Activated CD4-positive, alpha-beta T cell treated with anti-CD3 and anti-CD28 coated beads, Interleukin-2, Interleukin-4, amounts not matched to agents 100 ng/mL and 50 ng/mL, durations not matched to agents 16 hours and 8 hours (primary cell): Measurements from ENCODE around the gene MAN2A2.
"Not testable (repeated sequence)": the region's sequence is repeated elsewhere in the genome, so short reads cannot be mapped to it uniquely, and the experiment has no call there.

Experiments
- DNase-seq: peaks from one replicate; pipeline ENCODE4 v3.0.0-alpha.2; 2020; ENCODE audit warnings: low spot score

Gene MAN2A2

DNA sequence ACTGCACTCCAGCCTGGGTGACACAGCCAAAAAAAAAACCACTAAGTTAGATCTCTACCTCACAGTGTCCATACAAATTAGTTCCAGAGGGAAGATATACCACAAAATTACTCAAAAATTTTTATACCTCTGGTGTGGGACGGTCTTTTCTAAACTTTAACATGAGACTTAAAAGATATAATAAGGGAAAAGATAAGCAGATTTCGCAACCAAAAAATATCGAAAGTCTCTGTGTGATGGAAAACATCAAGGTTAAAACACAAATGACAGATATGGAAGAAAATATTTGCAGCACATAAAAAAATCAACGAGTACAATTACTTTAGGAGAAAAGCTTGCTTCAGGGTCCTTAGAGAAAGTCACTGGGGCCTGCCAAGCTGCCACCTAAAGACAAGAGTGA lies 18.8 kb downstream of the MAN2A2 start:
- DNase-seq, result no peak

DNA sequence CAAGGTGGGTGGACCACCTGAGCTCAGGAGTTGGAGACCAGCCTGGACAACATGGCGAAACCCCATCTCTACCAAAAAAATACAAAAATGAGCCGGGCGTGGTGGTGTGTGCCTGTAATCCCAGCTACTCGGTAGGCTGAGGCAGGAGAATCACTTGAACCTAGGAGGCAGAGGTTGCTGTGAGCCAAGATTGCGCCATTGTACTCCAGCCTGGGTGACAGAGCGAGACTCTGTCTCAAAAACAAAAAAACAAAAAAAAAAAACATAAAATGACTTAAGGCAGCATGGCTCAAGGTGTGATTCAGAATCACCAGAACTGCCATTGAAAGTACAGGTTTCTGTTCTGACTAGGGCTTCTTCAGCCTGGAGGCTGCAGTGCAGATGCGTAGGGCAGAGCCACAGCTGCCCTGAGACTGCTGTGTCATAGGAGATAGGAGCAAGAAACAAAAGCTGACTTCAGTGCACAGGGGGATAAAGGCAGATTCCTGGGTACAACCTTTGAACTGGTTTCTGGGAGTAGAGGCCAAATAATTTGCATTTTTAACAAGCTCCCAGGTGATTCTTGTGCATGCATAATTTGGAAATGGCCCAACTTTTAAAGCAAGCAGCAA lies 19.7 kb downstream of the MAN2A2 start:
- peak; percentile 69 for DNase-seq

DNA sequence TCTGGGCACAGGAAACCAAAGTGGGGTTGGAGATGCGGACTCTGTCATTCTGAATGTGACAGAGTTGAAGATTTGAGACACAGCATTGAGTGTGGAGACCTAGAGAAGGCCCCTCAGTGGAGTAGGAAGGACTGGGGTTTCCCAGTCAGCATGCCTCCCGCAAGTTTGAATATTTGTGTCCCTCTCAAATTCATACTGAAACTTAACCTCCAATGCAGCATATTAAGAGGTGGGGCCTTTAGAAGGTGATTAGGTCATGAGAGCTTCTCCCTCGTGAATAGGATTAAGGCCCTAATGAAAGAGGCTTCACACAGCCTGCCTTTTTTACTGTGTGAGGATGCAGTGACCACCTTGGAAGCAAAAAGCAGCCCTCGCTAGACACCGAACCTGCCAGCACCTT lies 21.3 kb downstream of the MAN2A2 start:
- DNase-seq, result peak; percentile 69

DNA sequence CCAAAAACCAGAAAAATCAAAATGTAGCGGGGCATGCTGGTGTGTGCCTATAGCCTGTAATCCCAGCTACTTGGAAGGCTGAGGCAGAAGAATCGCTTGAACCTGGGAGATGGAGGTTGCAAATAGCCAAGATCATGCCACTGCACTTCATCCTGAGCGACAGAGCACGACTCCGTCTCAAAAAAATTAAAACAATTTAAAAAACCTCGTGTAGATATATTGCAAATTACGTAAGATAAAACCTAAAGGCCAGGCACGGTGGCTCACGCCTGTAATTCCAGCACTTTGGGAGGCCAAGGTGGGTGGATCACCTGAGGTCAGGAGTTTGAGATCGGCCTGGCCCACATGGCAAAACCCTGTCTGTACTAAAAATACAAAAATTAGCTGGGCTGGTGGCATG lies 23.7 kb downstream of the MAN2A2 start:
- not testable (repeated sequence) for DNase-seq

DNA sequence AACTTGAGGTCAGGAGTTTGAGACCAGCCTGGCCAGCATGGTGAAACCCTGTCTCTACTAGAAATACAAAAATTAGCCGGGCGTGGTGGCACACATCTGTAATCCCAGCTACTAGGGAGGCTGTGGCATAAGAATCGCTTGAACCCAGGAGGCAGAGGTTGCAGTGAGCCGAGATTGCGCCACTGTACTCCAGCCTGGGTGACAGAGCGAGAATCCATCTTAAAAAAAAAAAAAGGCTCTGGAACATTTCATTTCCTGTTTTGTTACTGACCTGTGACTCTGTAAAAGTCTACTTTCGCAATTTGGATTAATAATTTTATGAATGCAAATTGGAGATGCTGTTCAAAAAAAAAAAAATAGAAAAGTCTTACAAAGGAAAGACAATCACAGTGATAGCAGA lies 25.0 kb downstream of the MAN2A2 start:
- not testable (repeated sequence) for DNase-seq

DNA sequence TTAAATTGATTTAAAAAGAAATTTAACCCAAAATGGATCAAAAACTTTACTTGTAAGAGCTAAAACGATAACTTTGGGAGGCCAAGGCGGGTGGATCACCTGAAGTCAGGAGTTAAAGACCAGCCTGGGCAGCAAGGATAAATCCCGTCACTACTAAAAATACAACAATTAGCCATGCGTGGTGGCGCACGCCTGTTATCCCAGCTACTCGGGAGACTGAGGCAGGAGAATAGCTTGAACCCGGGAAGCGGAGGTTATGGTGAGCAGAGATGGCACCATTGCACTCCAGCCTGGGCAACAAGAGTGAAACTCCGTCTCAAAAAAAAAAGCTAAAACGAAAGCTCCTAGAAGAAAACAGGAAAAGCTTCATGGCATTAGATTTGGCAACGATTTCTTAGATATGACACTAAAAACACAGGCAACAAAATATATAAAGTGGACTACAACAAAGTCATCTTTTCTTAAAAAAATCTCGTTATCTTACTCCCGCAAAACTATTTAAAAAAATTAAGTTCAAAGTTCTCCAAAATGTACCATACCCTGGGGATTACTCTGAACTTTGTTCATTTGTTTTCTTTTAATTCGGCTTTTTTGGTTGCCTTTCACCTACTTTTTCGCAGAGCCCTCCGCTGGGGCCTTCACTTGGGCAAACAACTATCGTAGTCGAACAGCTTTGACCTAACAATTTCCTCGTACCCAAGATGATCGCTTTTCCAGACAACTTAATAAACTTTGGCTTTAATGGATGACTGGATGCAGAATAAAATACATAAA lies 26.3 kb downstream of the MAN2A2 start:
- no peak for DNase-seq

DNA sequence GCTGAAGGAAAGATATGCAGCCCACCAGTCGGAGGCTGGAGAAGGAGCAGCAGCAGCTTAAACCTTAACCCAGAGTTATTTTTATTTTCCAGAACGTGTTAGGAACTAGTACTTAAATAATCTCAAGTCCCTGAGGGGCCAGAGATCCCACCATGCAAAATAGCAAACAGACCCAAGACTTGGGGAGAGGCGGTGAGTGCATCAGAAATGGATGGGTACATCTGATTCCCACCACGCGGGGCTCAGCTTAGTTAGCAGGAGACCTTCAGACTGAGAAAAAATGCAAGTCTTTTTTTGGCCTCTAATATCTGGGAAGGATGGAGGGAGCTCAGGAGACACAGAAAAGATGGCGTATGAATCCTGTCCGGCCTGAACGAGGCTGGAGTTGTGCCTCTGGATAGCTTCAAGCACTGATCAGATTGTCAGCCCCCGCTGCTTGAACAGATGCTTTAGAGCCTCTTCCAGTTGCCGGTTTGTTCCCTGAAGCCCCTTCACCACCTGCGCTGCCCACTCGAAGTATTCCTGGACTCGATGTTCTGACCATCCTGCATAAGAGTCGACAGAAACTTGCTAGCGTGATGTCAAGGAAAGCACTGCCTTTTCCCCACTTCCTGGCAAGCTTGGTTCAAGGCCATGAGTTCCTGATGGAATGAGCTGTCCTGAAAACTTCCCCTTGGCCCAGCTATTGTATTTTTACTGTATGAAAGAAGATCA lies 27.9 kb downstream of the MAN2A2 start:
- no peak for DNase-seq

DNA sequence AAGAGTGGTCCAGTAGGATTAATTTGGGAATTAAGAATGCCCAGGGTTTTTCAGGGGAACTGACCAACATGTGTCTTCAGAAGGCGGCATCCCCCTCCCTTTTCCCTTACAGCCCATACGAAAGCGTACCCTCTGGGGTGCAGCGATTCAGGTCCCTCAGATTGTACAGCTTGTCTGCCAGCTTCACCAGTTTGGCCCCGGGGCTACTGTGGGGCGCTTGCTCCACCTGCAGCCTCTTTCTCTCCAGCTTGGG lies 28.4 kb downstream of the MAN2A2 start:
- DNase-seq, result no peak

DNA sequence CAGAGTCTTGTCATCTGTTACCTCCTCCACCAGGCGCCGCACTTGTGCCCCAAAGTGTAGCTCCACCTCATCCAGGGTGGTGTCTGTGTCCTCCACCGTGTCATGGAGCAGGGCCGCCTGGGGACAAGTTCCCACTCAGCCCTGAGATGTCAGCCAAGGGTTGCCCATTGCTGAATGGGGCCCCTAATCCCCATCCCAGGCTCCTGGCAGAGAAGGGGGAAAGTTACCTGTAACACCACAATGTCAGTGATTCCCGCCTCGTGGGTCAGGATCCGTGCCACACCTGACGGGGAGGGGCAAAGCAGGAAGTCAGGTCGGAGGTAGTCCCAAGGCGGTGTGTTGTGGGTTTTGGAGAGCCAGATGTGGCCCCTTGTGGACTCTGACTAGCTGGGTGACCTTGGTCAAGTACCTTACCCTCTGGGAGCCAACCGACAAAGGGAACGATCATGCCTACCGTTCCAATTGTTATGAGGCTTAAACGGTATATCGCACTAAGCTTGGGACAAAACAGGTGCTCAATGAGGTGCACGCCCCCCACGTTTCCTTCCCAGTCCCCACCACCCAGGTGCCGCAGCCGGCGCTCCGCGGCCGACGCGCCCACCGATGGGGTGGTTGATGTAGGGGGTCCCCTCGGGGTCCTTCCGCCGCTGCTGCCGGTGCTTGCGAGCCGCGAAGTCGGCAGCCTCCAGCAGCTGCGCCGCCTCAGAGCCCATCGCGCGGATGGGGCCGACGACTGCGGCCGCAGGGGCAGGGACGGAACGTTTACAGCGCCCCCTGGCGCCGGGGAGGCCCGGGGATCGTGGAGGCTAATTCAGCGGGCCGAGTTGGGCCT lies 28.9 kb downstream of the MAN2A2 start, which contains the start of gene HDDC3:
HDDC3 (minus strand) TSS at position 722 of the 832 bp plus-strand sequence; CDS start at position 713, 9 bp downstream.
- DNase-seq, result peak; percentile 92

DNA sequence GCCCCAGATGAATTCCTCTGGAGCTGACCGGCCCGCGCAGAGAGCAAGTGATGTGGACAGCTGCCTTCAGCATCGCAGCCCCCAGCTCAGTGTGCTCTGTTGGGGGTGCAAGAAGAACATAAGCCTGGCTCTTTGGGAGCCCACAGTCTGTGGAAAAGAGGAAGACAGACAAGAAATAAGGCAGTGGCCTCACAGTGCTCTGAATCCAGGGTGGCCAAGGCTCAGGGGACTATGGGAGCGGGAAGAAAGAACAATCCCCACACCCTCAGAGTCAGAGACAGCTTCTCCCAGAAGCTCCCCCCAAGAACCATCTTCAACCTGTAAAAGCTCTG lies 29.5 kb downstream of the MAN2A2 start:
- DNase-seq, result no peak

DNA sequence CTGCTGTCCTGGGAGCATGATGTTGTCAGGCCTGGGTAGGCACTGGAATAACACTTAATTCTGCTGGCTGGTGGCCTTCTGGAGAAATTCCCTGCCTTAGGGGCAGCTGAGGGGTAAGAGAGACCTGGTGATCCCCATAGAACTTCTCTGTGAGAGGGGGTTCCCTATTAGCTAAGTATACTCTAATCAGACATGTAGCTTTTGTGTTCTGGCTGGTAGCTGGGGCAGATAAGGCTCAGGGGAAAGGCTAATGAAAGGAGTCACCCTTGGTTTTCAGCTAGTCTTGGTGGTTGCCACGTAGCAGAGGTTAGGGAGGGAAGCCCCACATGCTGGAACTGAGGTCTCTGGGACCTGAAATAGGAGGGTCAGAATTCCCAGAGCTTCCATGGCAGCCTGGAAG lies 30.2 kb downstream of the MAN2A2 start:
- no peak for DNase-seq

DNA sequence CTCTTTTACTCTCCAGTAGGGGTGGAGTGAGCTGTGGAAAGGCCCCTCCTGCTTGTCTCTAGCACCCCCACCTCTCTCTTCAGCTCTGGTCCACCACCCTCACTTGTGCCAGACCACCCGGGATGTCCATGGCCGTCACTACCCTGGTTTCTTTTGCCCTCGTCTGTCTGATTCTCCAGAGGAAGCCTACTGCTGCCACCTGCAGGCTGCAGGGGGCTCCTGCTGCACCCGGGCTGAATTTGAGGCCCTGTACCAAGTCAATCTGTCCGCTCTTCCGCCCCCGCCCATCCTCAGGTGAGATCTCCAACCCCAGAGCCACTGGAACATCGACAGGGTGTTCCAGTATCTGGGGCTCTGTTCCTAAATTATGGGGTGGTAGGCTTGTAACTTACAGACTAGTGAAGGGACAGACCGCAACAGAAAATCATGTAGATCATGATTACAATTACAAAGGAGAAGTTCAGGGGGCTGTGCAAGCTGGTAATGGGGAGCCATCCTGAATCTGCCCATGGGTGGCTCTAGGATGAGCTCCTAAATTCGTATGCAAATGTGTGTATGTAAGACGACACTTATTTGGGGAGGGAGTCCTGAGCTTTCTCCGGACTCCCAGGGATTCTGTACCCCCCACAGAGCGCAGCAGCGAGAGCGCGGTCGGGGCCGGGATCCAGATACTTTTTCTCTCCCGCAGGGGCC lies 31.3 kb downstream of the MAN2A2 start:
- peak; percentile 91 for DNase-seq

DNA sequence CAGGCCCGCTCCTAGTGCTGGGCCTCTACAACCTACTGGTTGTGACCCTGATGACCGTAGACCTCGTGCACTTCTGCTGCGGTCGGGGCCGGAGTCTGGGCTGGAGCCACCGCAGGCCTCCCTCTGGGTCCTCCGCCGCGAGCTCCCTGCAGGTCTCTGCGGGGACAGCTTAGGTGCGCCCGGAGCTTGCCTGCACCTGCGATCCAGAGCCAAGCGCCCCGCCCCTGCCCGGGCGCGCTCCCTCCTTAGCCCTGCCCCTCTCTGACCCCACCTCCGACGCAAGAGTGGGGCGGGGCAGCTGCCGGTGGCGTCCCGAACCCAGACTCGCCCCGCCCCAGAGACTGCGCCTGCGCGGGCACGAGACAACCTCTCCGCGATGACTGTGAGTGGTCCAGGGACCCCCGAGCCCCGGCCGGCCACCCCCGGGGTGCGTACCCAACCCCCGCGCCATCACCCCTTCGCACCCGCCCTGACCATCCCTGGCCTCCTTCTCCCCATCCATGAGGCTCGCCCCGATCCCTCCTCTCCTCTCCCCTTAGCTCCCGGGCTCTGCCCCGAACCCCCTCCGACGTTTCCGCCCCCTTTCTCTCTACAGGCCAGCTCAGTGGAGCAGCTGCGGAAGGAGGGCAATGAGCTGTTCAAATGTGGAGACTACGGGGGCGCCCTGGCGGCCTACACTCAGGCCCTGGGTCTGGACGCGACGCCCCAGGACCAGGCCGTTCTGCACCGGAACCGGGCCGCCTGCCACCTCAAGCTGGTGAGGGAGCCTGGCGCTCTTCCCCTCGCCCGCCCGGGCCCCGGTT lies 32.0 kb downstream of the MAN2A2 start, which contains the start of gene UNC45A:
UNC45A (plus strand) TSS at position 337 of the 803 bp plus-strand sequence; CDS start at position 377, 40 bp downstream.
- peak; percentile 95 for DNase-seq

DNA sequence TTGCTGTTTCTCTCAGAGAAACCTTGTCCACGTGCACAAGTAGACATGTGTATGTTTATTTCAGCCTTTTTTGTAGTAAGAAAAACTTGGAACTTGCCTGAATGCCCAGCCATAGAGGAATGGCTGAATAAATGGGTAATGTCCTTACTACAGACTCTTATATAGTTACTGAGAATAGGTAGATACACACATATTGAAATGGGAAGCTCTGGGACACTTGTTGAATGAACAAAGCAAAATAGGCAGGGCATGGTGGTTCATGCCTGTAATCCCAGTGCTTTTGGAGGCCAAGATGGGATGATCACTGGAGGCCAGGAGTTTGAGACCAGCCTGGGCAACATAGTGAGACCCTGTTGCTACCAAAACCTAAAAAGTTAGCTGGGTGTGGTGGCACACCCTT lies 33.7 kb downstream of the MAN2A2 start:
- no peak for DNase-seq

DNA sequence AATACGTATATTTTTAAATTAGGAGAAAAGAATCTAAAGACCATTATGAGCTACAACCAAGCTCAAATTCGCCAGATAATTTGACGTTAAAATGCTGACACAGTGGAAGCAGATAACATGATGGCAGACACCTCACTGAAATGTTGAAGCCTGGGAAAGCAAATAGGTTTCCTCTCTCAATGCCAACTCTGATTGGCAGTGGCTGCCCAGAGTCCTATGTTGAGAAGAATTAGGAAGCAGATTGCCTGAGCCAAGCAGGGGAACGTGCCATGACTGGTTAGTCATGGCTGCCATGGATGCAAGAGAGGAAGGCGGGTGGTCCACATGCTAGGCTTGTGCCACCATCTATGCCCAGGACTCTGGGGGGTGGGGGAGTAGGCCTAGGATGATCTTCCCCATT lies 35.2 kb downstream of the MAN2A2 start:
- no peak for DNase-seq

DNA sequence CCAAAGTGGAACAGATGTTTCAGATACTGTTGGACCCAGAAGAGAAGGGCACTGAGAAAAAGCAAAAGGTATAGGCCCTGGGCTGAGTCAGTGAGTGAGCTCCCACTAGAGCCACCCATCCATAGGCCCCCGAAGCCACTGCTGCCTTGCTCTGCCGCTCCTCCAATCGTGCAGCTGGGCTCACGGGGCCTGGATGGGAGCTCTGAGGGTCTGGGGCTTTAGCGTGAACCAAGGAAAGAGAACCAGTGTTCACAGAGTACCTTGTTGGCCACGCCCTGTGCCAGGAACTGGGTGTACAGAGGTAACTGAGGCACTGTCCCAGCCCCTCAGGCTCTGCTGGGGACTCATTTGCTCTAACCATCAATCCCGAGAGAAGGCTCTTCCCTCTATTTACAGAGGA lies 36.7 kb downstream of the MAN2A2 start:
- DNase-seq, result no peak

DNA sequence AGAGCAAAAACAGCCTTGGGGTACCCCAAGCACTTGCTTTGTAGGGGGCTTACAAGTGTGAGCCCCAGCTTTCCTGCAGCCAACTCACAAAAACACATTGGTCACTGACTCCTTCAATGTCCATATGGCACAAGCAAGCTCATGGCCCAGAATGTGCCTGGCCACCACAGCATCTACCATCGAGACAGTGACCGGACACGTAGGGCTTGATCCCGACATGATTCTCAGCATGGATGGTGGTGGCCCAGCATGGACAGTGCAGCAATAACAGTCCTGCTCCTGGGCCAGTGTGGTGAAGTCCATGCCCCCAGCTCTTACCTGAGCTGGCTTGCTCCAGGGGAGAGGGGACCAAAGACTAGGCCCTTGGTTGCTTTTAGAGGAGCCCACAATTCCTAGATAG lies 37.9 kb downstream of the MAN2A2 start:
- DNase-seq, result no peak

DNA sequence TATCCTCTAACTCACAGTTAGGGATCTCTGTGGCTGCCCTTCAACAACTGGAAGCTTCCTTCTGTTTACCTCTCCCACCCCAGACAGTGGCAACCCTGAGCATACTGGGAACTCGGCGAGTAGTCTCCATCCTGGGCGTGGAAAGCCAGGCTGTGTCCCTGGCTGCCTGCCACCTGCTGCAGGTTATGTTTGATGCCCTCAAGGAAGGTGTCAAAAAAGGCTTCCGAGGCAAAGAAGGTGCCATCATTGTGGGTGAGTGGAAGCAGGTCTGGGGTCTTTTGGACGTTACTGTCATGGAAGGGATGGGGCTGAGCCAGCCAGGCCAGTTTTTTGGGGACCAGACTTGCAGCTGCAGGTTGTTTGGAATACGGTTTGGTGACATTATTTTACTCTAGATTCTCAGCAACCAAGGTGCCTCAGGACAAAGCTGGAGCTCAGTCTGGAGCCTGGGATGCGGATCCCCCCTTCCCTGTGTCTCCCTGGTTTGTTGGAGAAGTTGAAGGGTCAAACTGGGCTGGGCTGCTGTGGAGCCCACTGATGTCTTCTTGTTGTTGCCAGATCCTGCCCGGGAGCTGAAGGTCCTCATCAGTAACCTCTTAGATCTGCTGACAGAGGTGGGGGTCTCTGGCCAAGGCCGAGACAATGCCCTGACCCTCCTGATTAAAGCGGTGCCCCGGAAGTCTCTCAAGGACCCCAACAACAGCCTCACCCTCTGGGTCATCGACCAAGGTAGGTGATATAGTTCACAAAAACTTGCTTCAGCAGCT lies 39.4 kb downstream of the MAN2A2 start:
- DNase-seq, result no peak

DNA sequence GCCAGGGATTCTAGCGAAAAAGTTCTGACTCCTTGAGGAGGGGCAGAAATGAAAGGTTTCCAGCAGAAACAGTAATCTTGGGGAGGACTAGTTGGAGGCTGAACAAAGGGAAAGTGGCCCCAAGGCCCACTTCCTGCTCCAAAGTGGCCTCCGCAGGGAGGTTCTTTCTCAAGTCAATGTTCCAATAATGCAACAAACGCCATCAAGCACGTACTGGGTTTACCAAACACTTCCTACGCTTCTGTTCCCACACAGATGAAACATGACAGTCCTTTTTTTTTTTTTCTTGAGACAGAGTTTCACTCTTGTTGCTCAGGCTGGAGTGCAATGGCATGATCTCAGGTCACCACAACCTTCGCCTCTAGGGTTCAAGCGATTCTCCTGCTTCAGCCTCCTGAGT lies 42.0 kb downstream of the MAN2A2 start:
- no peak for DNase-seq

DNA sequence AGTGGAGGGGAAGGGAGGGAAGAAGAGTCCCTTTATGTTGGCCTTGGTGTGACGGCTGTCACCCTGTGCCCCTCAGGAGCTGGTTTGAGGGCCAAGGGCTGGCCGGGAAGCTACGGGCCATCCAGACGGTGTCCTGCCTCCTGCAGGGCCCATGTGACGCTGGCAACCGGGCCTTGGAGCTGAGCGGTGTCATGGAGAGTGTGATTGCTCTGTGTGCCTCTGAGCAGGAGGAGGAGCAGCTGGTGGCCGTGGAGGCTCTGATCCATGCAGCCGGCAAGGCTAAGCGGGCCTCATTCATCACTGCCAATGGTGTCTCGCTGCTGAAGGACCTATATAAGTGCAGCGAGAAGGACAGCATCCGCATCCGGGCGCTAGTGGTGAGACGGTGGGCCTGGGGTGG lies 43.4 kb downstream of the MAN2A2 start:
- DNase-seq, result no peak
